Suppressor macrophage (primary cell): Measurements from ENCODE around the gene WDR38.

Source experiments
- DNase-seq, 4 experiments: peaks; one replicate each; pipeline ENCODE4 v3.0.0-alpha.2; 2020 to 2022
- total RNA-seq, 17 experiments: gene quantifications; one replicate each; lab custom pipeline; 2026; ENCODE audit warnings: mixed read lengths in 6 of 17, inconsistent platforms in 3 of 17; lab: John Stamatoyannopoulos, UW

WDR38 gene
- 0 to 1.7 (median 0.04) reads per million in 17 experiments for total RNA-seq

- peak; percentile 83 to 92 (median 87) for DNase-seq
Measured at GRCh38 chr9:124852829-124853531, at the start of gene WDR38. WDR38 (plus strand) TSS chr9:124853460; CDS start chr9:124853532, 72 bp downstream.

GRCh38 chr9:124803911-124804310 is 49.3 kb upstream of the WDR38 start:
- DNase-seq, result no peak

- no peak for DNase-seq
Measured at GRCh38 chr9:124805186-124805585, 48.1 kb upstream of the WDR38 start.

- no peak for DNase-seq
Measured at GRCh38 chr9:124808246-124808956, 44.9 kb upstream of the WDR38 start.

- no peak for DNase-seq
Measured at GRCh38 chr9:124809211-124809610, 44.0 kb upstream of the WDR38 start.

- no peak for DNase-seq
Measured at GRCh38 chr9:124809741-124810500, 43.3 kb upstream of the WDR38 start.

GRCh38 chr9:124810663-124811355 is 42.5 kb upstream of the WDR38 start:
- DNase-seq, result no peak

GRCh38 chr9:124812441-124812876 is 40.8 kb upstream of the WDR38 start:
- peak; percentile 19 to 52 (median 37) for DNase-seq

GRCh38 chr9:124813041-124813440 is 40.2 kb upstream of the WDR38 start:
- DNase-seq, result no peak

GRCh38 chr9:124813501-124814163 is 39.6 kb upstream of the WDR38 start:
- no peak for DNase-seq

GRCh38 chr9:124814164-124814535 is 39.1 kb upstream of the WDR38 start:
- DNase-seq, result no peak

- no peak for DNase-seq
Measured at GRCh38 chr9:124815601-124816000, 37.7 kb upstream of the WDR38 start.

- DNase-seq, result peak; percentile 36 to 71 (median 58)
Measured at GRCh38 chr9:124818431-124819281, 34.6 kb upstream of the WDR38 start.

GRCh38 chr9:124820698-124821623 is 32.3 kb upstream of the WDR38 start:
- DNase-seq, result no peak

GRCh38 chr9:124828489-124829333 is 24.5 kb upstream of the WDR38 start:
- DNase-seq, result no peak

- no peak for DNase-seq
Measured at GRCh38 chr9:124829334-124829669, 24.0 kb upstream of the WDR38 start.

- DNase-seq, result no peak
Measured at GRCh38 chr9:124830593-124830992, 22.7 kb upstream of the WDR38 start.

GRCh38 chr9:124831642-124832364 is 21.5 kb upstream of the WDR38 start:
- DNase-seq, result peak in 3 of 4 experiments; percentile 25 to 40 (median 29)
